DOHH2 (cell line): ENCODE data around the gene ZNF526.
A peak's percentile ranks its signal among the peaks of the same experiment; 100 is the strongest.

ENCODE experiments used
- EZH2phosphoT487 ChIP-seq: fragments of 200-600 bp; sonication (generic); IDR thresholded peaks from 2 replicates; pipeline ENCODE4 v1.6.1; 2017; ENCODE audit warnings: borderline replicate concordance, mild to moderate bottlenecking, antibody characterized with exemption, low read length, moderate library complexity, mixed read lengths
- TF ChIP-seq, protein P1 (sequence below): fragments of 200-600 bp; sonication (generic); IDR thresholded peaks from one replicate; pipeline ENCODE4 v1.5.1; 2014; ENCODE audit warnings: antibody characterized with exemption, mild to moderate bottlenecking, low read depth, low read length; ENCODE audit not compliant: poor library complexity, severe bottlenecking

DNA sequence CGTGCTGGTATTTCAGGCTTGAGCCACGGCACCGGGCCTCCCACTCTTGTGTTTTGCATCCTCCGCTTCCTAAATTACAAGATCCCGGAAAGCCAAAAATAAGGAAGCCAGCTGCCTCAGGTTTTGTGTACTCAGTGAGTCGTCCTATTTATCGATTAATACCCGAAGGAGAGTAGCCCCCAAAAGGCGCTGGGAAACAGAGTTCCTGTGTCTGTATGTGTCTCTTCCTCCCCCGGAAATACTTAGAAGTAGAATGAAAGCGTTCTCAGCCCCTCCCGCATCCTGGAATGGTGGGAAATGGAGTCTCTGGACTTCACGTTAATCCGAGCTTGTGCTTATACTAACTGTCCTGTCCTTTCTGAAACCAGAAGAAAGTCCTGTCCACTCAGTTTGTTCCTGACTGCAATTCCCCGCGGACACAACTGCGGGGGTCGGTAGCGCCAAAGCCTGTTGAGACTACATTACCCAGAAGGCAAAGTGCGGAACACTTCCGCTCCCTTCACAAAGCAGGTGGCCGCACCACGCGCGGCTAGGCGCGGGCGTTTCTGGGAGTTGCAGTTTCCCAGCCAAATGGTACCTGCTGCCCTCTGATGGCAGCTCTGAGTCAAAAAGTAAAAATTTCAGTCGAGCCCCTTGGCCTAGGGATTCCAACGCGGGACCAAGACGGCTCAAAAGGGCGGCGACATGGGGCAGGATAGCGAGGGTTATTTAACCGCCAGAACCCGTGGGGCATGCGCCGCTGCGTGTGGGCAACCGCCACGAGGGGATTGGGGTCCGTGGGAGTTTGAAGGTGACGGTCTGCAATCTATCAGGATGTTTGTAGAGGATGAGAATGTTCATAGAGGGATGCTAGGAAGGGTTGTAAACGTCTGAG is 24.5 kb downstream of the ZNF526 start:
- TF ChIP-seq, protein P1, sequence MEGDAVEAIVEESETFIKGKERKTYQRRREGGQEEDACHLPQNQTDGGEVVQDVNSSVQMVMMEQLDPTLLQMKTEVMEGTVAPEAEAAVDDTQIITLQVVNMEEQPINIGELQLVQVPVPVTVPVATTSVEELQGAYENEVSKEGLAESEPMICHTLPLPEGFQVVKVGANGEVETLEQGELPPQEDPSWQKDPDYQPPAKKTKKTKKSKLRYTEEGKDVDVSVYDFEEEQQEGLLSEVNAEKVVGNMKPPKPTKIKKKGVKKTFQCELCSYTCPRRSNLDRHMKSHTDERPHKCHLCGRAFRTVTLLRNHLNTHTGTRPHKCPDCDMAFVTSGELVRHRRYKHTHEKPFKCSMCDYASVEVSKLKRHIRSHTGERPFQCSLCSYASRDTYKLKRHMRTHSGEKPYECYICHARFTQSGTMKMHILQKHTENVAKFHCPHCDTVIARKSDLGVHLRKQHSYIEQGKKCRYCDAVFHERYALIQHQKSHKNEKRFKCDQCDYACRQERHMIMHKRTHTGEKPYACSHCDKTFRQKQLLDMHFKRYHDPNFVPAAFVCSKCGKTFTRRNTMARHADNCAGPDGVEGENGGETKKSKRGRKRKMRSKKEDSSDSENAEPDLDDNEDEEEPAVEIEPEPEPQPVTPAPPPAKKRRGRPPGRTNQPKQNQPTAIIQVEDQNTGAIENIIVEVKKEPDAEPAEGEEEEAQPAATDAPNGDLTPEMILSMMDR: peak; percentile 81
- no peak for TF ChIP-seq EZH2phosphoT487
